Hepatocyte (in vitro differentiated cells): ENCODE data around the gene ZNF416. TPM values are rescaled to one million over a fixed set of nuclear protein-coding genes. Genes with fewer than 3 reads are reported as not detected.

Experiments
- DNase-seq: peaks from one replicate; pipeline ENCODE4 v3.0.0-alpha.2; 2016; ENCODE audit warnings: low spot score
- H2AFZ ChIP-seq: fragments of 200-600 bp; sonication (generic); 2 replicates; pipeline ENCODE4 v1.6.0; 2016; ENCODE audit warnings: antibody characterized with exemption, mild to moderate bottlenecking
- H3K27ac ChIP-seq: fragments of 200-600 bp; sonication (generic); 2 replicates; pipeline ENCODE4 v1.5.1; 2016; ENCODE audit warnings: mild to moderate bottlenecking
- H3K27me3 ChIP-seq: fragments of 200-600 bp; sonication (generic); 2 replicates; pipeline ENCODE4 v1.6.1; 2016
- H3K36me3 ChIP-seq: fragments of 200-600 bp; sonication (generic); replicated peaks from 2 replicates; pipeline ENCODE4 v1.5.1; 2016; ENCODE audit warnings: low read depth; ENCODE audit not compliant: insufficient read depth
- H3K4me1 ChIP-seq: fragments of 200-600 bp; sonication (generic); 2 replicates; pipeline ENCODE4 v1.5.1; 2016; ENCODE audit warnings: mild to moderate bottlenecking, moderate library complexity; ENCODE audit not compliant: insufficient read depth
- H3K4me2 ChIP-seq: fragments of 200-600 bp; sonication (generic); 2 replicates; pipeline ENCODE4 v1.6.0; 2016
- H3K4me3 ChIP-seq: fragments of 200-600 bp; sonication (generic); 2 replicates; pipeline ENCODE4 v1.5.1; 2016; ENCODE audit warnings: mild to moderate bottlenecking
- H3K79me2 ChIP-seq: fragments of 200-600 bp; sonication (generic); 2 replicates; pipeline ENCODE4 v1.6.0; 2017; ENCODE audit warnings: mild to moderate bottlenecking
- H3K9me2 ChIP-seq: fragments of 200-600 bp; sonication (generic); replicated peaks from 2 replicates; pipeline ENCODE4 v1.6.0; 2017; ENCODE audit warnings: mild to moderate bottlenecking; ENCODE audit not compliant: insufficient read depth
- H3K9me3 ChIP-seq: fragments of 200-600 bp; sonication (generic); 2 replicates; pipeline ENCODE4 v1.5.1; 2016; ENCODE audit warnings: low read depth, mild to moderate bottlenecking
- H4K20me1 ChIP-seq: fragments of 200-600 bp; sonication (generic); 2 replicates; pipeline ENCODE4 v1.6.0; 2016; ENCODE audit warnings: mild to moderate bottlenecking; ENCODE audit not compliant: insufficient read depth, poor library complexity, severe bottlenecking
- EZH2 ChIP-seq: fragments of 200-600 bp; sonication (generic); IDR thresholded peaks from 2 replicates; pipeline ENCODE4 v1.6.1; 2016; ENCODE audit warnings: antibody characterized with exemption, mild to moderate bottlenecking, borderline replicate concordance
- EZH2phosphoT487 ChIP-seq: fragments of 200-600 bp; sonication (generic); IDR thresholded peaks from one replicate; pipeline ENCODE4 v1.6.1; 2018; ENCODE audit warnings: antibody characterized with exemption, mild to moderate bottlenecking, low read depth, moderate library complexity; ENCODE audit not compliant: unreplicated experiment, severe bottlenecking
- WGBS: methylation state at CpG from one replicate; pipeline ENCODE4 v1.1.6; 2016; ENCODE audit warnings: low lambda C conversion rate; ENCODE audit errors: missing lambda C conversion rate; 5-methylcytosine and 5-hydroxymethylcytosine counted together
- polyA plus RNA-seq: library from polyadenylated mRNA; unstranded; fragments of >200 nt; fragmentation: Nextera tagmentation; extraction: Ambion mirVana; gene quantifications from 2 replicates; pipeline ENCODE4 v1.2.1, GENCODE V29; 2016
- total RNA-seq: library from RNA; depleted of rRNA; stranded (reverse); fragments of >200 nt; gene quantifications from 2 replicates; pipeline ENCODE4 v1.2.3, GENCODE V29; 2014
- TF ChIP-seq, protein P1 (sequence below): fragments of 200-600 bp; sonication (generic); IDR thresholded peaks from 2 replicates; pipeline ENCODE4 v1.5.1; 2016; ENCODE audit warnings: antibody characterized with exemption, mild to moderate bottlenecking; ENCODE audit not compliant: poor library complexity

ZNF416 gene
- total and polyA plus RNA-seq, 2 experiments from 2014 or later, result 1.9 to 4.7 TPM

DNA sequence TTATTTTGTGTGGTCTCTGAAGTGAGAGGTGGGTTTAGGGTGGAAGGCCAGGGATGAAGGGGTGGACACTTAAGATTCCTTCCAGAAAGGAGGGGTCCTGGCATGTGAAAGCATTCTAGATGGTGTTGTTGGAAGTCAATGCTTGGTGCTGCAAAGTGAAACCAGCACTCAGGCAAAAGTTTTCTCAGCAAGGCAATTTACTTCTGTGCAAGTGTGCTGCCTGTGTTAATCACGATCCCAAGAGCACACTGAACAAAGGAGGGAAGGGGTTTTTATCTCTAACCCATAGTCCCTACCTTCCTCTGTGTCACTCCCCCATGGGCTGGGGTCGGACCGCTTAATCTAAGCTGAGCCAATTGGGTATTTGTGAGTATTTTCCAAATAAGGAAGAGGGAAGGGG, 36.6 kb upstream of the ZNF416 start:
- peak overlapping the region; percentile 100 for H3K4me2 ChIP-seq
- no peaks in the 10 kb centered on the region for H4K20me1 ChIP-seq
- peaks cover 24% of the 10 kb centered on the region for H3K36me3 ChIP-seq
- peaks cover 42% of the 10 kb centered on the region for H3K9me3 ChIP-seq
- H3K9me2 ChIP-seq, result no peaks in the 10 kb centered on the region
- no peaks in the 10 kb centered on the region for H3K27me3 ChIP-seq
- peak overlapping the region; percentile 72 for H3K4me3 ChIP-seq
- peaks cover 8% of the 10 kb centered on the region for H3K4me1 ChIP-seq
- no peak overlapping the region for H2AFZ ChIP-seq
- 85% methylated on average over 3 of the region's 3 CpGs for WGBS
- TF ChIP-seq EZH2, result no peak
- TF ChIP-seq EZH2phosphoT487, result no peak
- TF ChIP-seq, protein P1, sequence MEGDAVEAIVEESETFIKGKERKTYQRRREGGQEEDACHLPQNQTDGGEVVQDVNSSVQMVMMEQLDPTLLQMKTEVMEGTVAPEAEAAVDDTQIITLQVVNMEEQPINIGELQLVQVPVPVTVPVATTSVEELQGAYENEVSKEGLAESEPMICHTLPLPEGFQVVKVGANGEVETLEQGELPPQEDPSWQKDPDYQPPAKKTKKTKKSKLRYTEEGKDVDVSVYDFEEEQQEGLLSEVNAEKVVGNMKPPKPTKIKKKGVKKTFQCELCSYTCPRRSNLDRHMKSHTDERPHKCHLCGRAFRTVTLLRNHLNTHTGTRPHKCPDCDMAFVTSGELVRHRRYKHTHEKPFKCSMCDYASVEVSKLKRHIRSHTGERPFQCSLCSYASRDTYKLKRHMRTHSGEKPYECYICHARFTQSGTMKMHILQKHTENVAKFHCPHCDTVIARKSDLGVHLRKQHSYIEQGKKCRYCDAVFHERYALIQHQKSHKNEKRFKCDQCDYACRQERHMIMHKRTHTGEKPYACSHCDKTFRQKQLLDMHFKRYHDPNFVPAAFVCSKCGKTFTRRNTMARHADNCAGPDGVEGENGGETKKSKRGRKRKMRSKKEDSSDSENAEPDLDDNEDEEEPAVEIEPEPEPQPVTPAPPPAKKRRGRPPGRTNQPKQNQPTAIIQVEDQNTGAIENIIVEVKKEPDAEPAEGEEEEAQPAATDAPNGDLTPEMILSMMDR, result no peak
- DNase-seq, result no peak
- peaks cover 60% of the 10 kb centered on the region for H3K79me2 ChIP-seq
- H3K27ac ChIP-seq, result no peak overlapping the region

DNA sequence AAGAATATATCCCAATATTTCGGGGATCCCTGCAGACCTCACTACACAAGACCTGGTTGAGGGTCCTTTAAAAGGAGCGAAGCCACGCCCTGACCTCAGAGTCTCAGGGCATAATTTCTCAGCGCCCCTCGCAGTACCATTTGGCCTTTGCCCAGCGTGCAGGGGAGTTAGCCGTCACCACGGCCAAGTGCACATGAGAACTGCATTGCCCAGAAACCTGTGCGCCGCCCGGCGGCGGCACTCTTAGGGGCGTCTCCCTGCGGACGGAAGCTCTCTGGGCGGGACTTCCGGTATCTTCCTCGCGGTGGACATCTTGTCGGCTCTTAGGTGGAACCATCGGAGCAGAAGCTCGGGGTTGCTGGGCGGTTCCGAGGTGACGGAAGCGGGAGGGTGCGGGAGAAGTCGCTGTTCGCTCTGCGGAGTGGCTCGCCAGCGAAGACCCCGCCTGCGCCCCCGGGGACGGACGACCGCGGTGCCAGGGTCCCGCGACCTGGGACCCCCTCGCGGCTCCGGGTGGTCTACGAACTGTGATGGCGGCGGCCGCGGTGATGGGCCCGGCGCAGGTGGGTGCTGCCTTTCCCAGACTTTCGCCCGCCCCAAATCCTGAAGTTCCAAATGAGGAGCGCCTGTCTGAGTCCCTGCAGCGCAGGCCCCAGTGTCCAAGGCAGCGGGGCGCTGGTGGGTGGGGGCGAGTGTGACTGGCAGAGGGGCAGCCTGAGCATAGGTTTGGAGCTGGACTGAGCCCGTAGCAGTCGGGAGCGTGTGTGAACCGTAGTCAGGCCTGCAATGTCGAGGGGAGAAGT, 35.4 kb upstream of the ZNF416 start, which contains the start of gene ZNF134:
Gene ZNF134, plus strand, starts transcription at position 302 of the 803 bp plus-strand sequence. CDS start 5,227 bp downstream, outside the sequence.
- Histone ChIP-seq H3K4me1 (peaks cover 8% of the 10 kb centered on the region), H3K4me3 (peak within 1 kb of the TSS; percentile 72), H3K9me2 (no peaks in the 10 kb centered on the region), H3K79me2 (peaks cover 51% of the 10 kb centered on the region), H3K9me3 (peaks cover 30% of the 10 kb centered on the region), H2AFZ (peak within 1 kb of the TSS; percentile 74), H3K27ac (peak within 1 kb of the TSS; percentile 74), H4K20me1 (no peaks in the 10 kb centered on the region), H3K27me3 (no peaks in the 10 kb centered on the region), H3K4me2 (peak within 1 kb of the TSS; percentile 100), H3K36me3 (peaks cover 13% of the 10 kb centered on the region)
- TF ChIP-seq, protein P1, result no peak
- TF ChIP-seq EZH2phosphoT487, result no peak
- no peak for TF ChIP-seq EZH2
- DNase-seq, result peak; percentile 95
- WGBS, result 2% methylated on average over 64 of the region's 64 CpGs

DNA sequence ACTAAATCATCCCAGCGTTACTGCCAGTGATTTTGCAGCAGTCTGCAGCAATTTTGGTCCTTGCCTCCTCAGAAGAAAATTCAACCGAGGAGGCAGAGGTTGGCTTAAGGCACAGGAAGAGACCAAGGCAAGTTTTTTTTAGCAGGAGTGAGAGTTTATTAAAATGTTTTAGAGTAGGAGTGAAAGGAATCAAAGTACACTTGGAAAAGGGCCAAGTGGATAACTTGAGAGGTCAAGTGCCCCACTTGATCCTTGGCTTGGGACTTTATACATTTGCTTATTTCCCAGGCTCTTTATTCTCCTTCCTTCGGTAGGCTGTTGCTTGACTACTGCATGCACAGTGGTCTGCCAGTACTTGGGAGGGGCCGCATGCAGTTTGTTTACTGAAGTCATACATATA, 32.4 kb upstream of the ZNF416 start:
- peaks cover 2% of the 10 kb centered on the region for H3K36me3 ChIP-seq
- H3K27ac ChIP-seq, result no peak overlapping the region
- no peak overlapping the region for H3K4me3 ChIP-seq
- H3K4me1 ChIP-seq, result peaks cover 8% of the 10 kb centered on the region
- no peak for TF ChIP-seq EZH2
- TF ChIP-seq EZH2phosphoT487, result no peak
- TF ChIP-seq, protein P1, result no peak
- WGBS, result 87% methylated on average over 4 of the region's 4 CpGs
- peaks cover 20% of the 10 kb centered on the region for H3K79me2 ChIP-seq
- H3K27me3 ChIP-seq, result no peaks in the 10 kb centered on the region
- H3K4me2 ChIP-seq, result no peak overlapping the region
- DNase-seq, result no peak
- H2AFZ ChIP-seq, result no peak overlapping the region
- H3K9me2 ChIP-seq, result no peaks in the 10 kb centered on the region
- H3K9me3 ChIP-seq, result peaks cover 2% of the 10 kb centered on the region
- H4K20me1 ChIP-seq, result no peaks in the 10 kb centered on the region
